ENCODE measurements around the gene ZCCHC2.

ZCCHC2 gene

GRCh38 chr18:62524440-62525200, 1.8 kb downstream of the ZCCHC2 start:
- peak overlapping the region; percentile 94 for H3K4me3 ChIP-seq (ENCODE audit: low read depth, low read length)
- peak overlapping the region; percentile 71 for H3K9ac ChIP-seq (ENCODE audit: low read length)
- no peak overlapping the region for H3K27ac ChIP-seq (ENCODE audit: low read depth, low read length)
- H3K9me3 ChIP-seq (ENCODE audit: control insufficient read depth, insufficient read depth, low read depth, low read length) = no peaks in the 10 kb centered on the region
- H3K4me1 ChIP-seq (ENCODE audit: control insufficient read depth, insufficient read depth, low read length) = peaks cover 23% of the 10 kb centered on the region
- H3K36me3 ChIP-seq (ENCODE audit: control insufficient read depth, insufficient read depth, low read length) = no peaks in the 10 kb centered on the region
- H3K27me3 ChIP-seq (ENCODE audit: control insufficient read depth, insufficient read depth, low read length) = peaks cover 44% of the 10 kb centered on the region

- Histone ChIP-seq H3K36me3 (ENCODE audit: control insufficient read depth, insufficient read depth, low read length) (no peaks in the 10 kb centered on the region), H3K27ac (ENCODE audit: low read depth, low read length) (no peak overlapping the region), H3K4me1 (ENCODE audit: control insufficient read depth, insufficient read depth, low read length) (peaks cover 23% of the 10 kb centered on the region), H3K4me3 (ENCODE audit: low read depth, low read length) (peak overlapping the region; percentile 94), H3K9me3 (ENCODE audit: control insufficient read depth, insufficient read depth, low read depth, low read length) (no peaks in the 10 kb centered on the region), H3K9ac (ENCODE audit: low read length) (no peak overlapping the region), H3K27me3 (ENCODE audit: control insufficient read depth, insufficient read depth, low read length) (peaks cover 43% of the 10 kb centered on the region)
Measured at GRCh38 chr18:62525608-62526007, 2.8 kb downstream of the ZCCHC2 start.

- Histone ChIP-seq H3K9ac (ENCODE audit: low read length) (peak overlapping the region; percentile 78), H3K27me3 (ENCODE audit: control insufficient read depth, insufficient read depth, low read length) (peaks cover 36% of the 10 kb centered on the region), H3K27ac (ENCODE audit: low read depth, low read length) (no peak overlapping the region), H3K9me3 (ENCODE audit: control insufficient read depth, insufficient read depth, low read depth, low read length) (no peaks in the 10 kb centered on the region), H3K4me3 (ENCODE audit: low read depth, low read length) (peak overlapping the region; percentile 94), H3K36me3 (ENCODE audit: control insufficient read depth, insufficient read depth, low read length) (no peaks in the 10 kb centered on the region), H3K4me1 (ENCODE audit: control insufficient read depth, insufficient read depth, low read length) (peaks cover 23% of the 10 kb centered on the region)
Measured at GRCh38 chr18:62526098-62527025, 3.5 kb downstream of the ZCCHC2 start.

GRCh38 chr18:62529597-62529996, 6.8 kb downstream of the ZCCHC2 start:
- no peak overlapping the region for H3K27ac ChIP-seq (ENCODE audit: low read depth, low read length)
- peaks cover 17% of the 10 kb centered on the region for H3K27me3 ChIP-seq (ENCODE audit: control insufficient read depth, insufficient read depth, low read length)
- H3K4me3 ChIP-seq (ENCODE audit: low read depth, low read length) = no peak overlapping the region
- no peak overlapping the region for H3K9ac ChIP-seq (ENCODE audit: low read length)
- H3K4me1 ChIP-seq (ENCODE audit: control insufficient read depth, insufficient read depth, low read length) = peaks cover 23% of the 10 kb centered on the region
- H3K9me3 ChIP-seq (ENCODE audit: control insufficient read depth, insufficient read depth, low read depth, low read length) = no peaks in the 10 kb centered on the region
- H3K36me3 ChIP-seq (ENCODE audit: control insufficient read depth, insufficient read depth, low read length) = no peaks in the 10 kb centered on the region

GRCh38 chr18:62531078-62531477, 8.3 kb downstream of the ZCCHC2 start:
- H3K4me1 ChIP-seq (ENCODE audit: control insufficient read depth, insufficient read depth, low read length) = peaks cover 12% of the 10 kb centered on the region
- no peak overlapping the region for H3K4me3 ChIP-seq (ENCODE audit: low read depth, low read length)
- no peak overlapping the region for H3K27ac ChIP-seq (ENCODE audit: low read depth, low read length)
- no peaks in the 10 kb centered on the region for H3K36me3 ChIP-seq (ENCODE audit: control insufficient read depth, insufficient read depth, low read length)
- no peak overlapping the region for H3K9ac ChIP-seq (ENCODE audit: low read length)
- no peaks in the 10 kb centered on the region for H3K9me3 ChIP-seq (ENCODE audit: control insufficient read depth, insufficient read depth, low read depth, low read length)
- peaks cover 2% of the 10 kb centered on the region for H3K27me3 ChIP-seq (ENCODE audit: control insufficient read depth, insufficient read depth, low read length)

- no peaks in the 10 kb centered on the region for H3K27me3 ChIP-seq (ENCODE audit: control insufficient read depth, insufficient read depth, low read length)
- H3K4me3 ChIP-seq (ENCODE audit: low read depth, low read length) = no peak overlapping the region
- no peak overlapping the region for H3K9ac ChIP-seq (ENCODE audit: low read length)
- no peaks in the 10 kb centered on the region for H3K36me3 ChIP-seq (ENCODE audit: control insufficient read depth, insufficient read depth, low read length)
- no peak overlapping the region for H3K27ac ChIP-seq (ENCODE audit: low read depth, low read length)
- H3K4me1 ChIP-seq (ENCODE audit: control insufficient read depth, insufficient read depth, low read length) = peaks cover 10% of the 10 kb centered on the region
- no peaks in the 10 kb centered on the region for H3K9me3 ChIP-seq (ENCODE audit: control insufficient read depth, insufficient read depth, low read depth, low read length)
Measured at GRCh38 chr18:62531931-62532330, 9.1 kb downstream of the ZCCHC2 start.

GRCh38 chr18:62536005-62536404, 13.2 kb downstream of the ZCCHC2 start:
- H3K27me3 ChIP-seq (ENCODE audit: control insufficient read depth, insufficient read depth, low read length) = no peaks in the 10 kb centered on the region
- no peaks in the 10 kb centered on the region for H3K36me3 ChIP-seq (ENCODE audit: control insufficient read depth, insufficient read depth, low read length)
- H3K4me3 ChIP-seq (ENCODE audit: low read depth, low read length) = no peak overlapping the region
- no peaks in the 10 kb centered on the region for H3K4me1 ChIP-seq (ENCODE audit: control insufficient read depth, insufficient read depth, low read length)
- H3K9ac ChIP-seq (ENCODE audit: low read length) = no peak overlapping the region
- H3K27ac ChIP-seq (ENCODE audit: low read depth, low read length) = no peak overlapping the region
- no peaks in the 10 kb centered on the region for H3K9me3 ChIP-seq (ENCODE audit: control insufficient read depth, insufficient read depth, low read depth, low read length)

GRCh38 chr18:62537042-62537894, 14.4 kb downstream of the ZCCHC2 start:
- Histone ChIP-seq H3K27ac (ENCODE audit: low read depth, low read length) (no peak overlapping the region), H3K4me3 (ENCODE audit: low read depth, low read length) (no peak overlapping the region), H3K4me1 (ENCODE audit: control insufficient read depth, insufficient read depth, low read length) (no peaks in the 10 kb centered on the region), H3K36me3 (ENCODE audit: control insufficient read depth, insufficient read depth, low read length) (no peaks in the 10 kb centered on the region), H3K9ac (ENCODE audit: low read length) (no peak overlapping the region), H3K9me3 (ENCODE audit: control insufficient read depth, insufficient read depth, low read depth, low read length) (no peaks in the 10 kb centered on the region), H3K27me3 (ENCODE audit: control insufficient read depth, insufficient read depth, low read length) (no peaks in the 10 kb centered on the region)

- H3K27me3 ChIP-seq (ENCODE audit: control insufficient read depth, insufficient read depth, low read length) = no peaks in the 10 kb centered on the region
- no peak overlapping the region for H3K4me3 ChIP-seq (ENCODE audit: low read depth, low read length)
- H3K36me3 ChIP-seq (ENCODE audit: control insufficient read depth, insufficient read depth, low read length) = peaks cover 3% of the 10 kb centered on the region
- H3K27ac ChIP-seq (ENCODE audit: low read depth, low read length) = no peak overlapping the region
- H3K9me3 ChIP-seq (ENCODE audit: control insufficient read depth, insufficient read depth, low read depth, low read length) = no peaks in the 10 kb centered on the region
- no peak overlapping the region for H3K9ac ChIP-seq (ENCODE audit: low read length)
- H3K4me1 ChIP-seq (ENCODE audit: control insufficient read depth, insufficient read depth, low read length) = no peaks in the 10 kb centered on the region
Measured at GRCh38 chr18:62537946-62538345, 15.1 kb downstream of the ZCCHC2 start.

GRCh38 chr18:62538881-62539280, 16.1 kb downstream of the ZCCHC2 start:
- Histone ChIP-seq H3K27me3 (ENCODE audit: control insufficient read depth, insufficient read depth, low read length) (no peaks in the 10 kb centered on the region), H3K27ac (ENCODE audit: low read depth, low read length) (no peak overlapping the region), H3K9me3 (ENCODE audit: control insufficient read depth, insufficient read depth, low read depth, low read length) (no peaks in the 10 kb centered on the region), H3K9ac (ENCODE audit: low read length) (no peak overlapping the region), H3K4me1 (ENCODE audit: control insufficient read depth, insufficient read depth, low read length) (no peaks in the 10 kb centered on the region), H3K4me3 (ENCODE audit: low read depth, low read length) (no peak overlapping the region), H3K36me3 (ENCODE audit: control insufficient read depth, insufficient read depth, low read length) (peaks cover 11% of the 10 kb centered on the region)
